Neural progenitor cell (in vitro differentiated cells): ENCODE results near the gene RPL12. TPM values are rescaled to one million over a fixed set of nuclear protein-coding genes. Genes with fewer than 3 reads are reported as not detected.

ENCODE experiments used
- DNase-seq: peaks from one replicate; pipeline ENCODE4 v3.0.0-alpha.2; 2016; ENCODE audit warnings: low spot score
- H2AFZ ChIP-seq: fragments of 200-600 bp; sonication (generic); replicated peaks from 2 replicates; pipeline ENCODE4 v1.6.1; 2016; ENCODE audit warnings: antibody characterized with exemption
- H3F3A ChIP-seq: fragments of 200-600 bp; sonication (generic); 2 replicates; pipeline ENCODE4 v1.6.1; 2016; ENCODE audit warnings: antibody characterized with exemption, low read depth
- H3K27ac ChIP-seq: fragments of 200-600 bp; sonication (generic); 2 replicates; pipeline ENCODE4 v1.5.1; 2016; ENCODE audit warnings: mild to moderate bottlenecking
- H3K27me3 ChIP-seq: fragments of 200-600 bp; sonication (generic); 2 replicates; pipeline ENCODE4 v1.6.1; 2016; ENCODE audit warnings: mild to moderate bottlenecking, moderate library complexity
- H3K36me3 ChIP-seq: fragments of 200-600 bp; sonication (generic); 2 replicates; pipeline ENCODE4 v1.5.1; 2016
- H3K4me1 ChIP-seq: fragments of 200-600 bp; sonication (generic); 2 replicates; pipeline ENCODE4 v1.6.1; 2016; ENCODE audit warnings: mixed run types
- H3K4me2 ChIP-seq: fragments of 200-600 bp; sonication (generic); 2 replicates; pipeline ENCODE4 v1.6.1; 2016
- H3K4me3 ChIP-seq: fragments of 200-600 bp; sonication (generic); 2 replicates; pipeline ENCODE4 v1.5.1; 2016
- H3K79me2 ChIP-seq: fragments of 200-600 bp; sonication (generic); 2 replicates; pipeline ENCODE4 v1.6.1; 2016; ENCODE audit warnings: low read depth
- H3K9ac ChIP-seq: fragments of 200-600 bp; sonication (generic); 2 replicates; pipeline ENCODE4 v1.6.1; 2016
- H3K9me3 ChIP-seq: fragments of 200-600 bp; sonication (generic); 2 replicates; pipeline ENCODE4 v1.5.1; 2016; ENCODE audit warnings: low read depth
- H4K20me1 ChIP-seq: fragments of 200-600 bp; sonication (generic); 2 replicates; pipeline ENCODE4 v1.6.1; 2016; ENCODE audit warnings: low read depth
- H3K27ac Mint-ChIP-seq: 3 replicates; pipeline ENCODE4 v1.8.0; 2021; ENCODE audit warnings: mixed read lengths
- H3K27me3 Mint-ChIP-seq: 2 replicates; pipeline ENCODE4 v1.8.0; 2022; ENCODE audit warnings: low read depth, mild to moderate bottlenecking, inconsistent platforms, moderate library complexity, mixed read lengths; ENCODE audit not compliant: insufficient read depth
- H3K36me3 Mint-ChIP-seq: 3 replicates; pipeline ENCODE4 v1.8.0; 2021; ENCODE audit warnings: mixed read lengths
- H3K4me1 Mint-ChIP-seq: 3 replicates; pipeline ENCODE4 v1.8.0; 2021; ENCODE audit warnings: mixed read lengths
- H3K4me3 Mint-ChIP-seq: 3 replicates; pipeline ENCODE4 v1.8.0; 2021; ENCODE audit warnings: mild to moderate bottlenecking, moderate library complexity, mixed read lengths
- H3K9me3 Mint-ChIP-seq: 3 replicates; pipeline ENCODE4 v1.8.0; 2020; ENCODE audit warnings: mixed read lengths
- EZH2 ChIP-seq: fragments of 200-600 bp; sonication (generic); IDR thresholded peaks from 2 replicates; pipeline ENCODE4 v1.6.1; 2017; ENCODE audit warnings: antibody characterized with exemption, mild to moderate bottlenecking, moderate library complexity
- EZH2phosphoT487 ChIP-seq: fragments of 200-600 bp; sonication (generic); IDR thresholded peaks from 2 replicates; pipeline ENCODE4 v1.6.1; 2017; ENCODE audit warnings: antibody characterized with exemption
- total RNA-seq: library from RNA; depleted of rRNA; stranded (reverse); fragments of >200 nt; gene quantifications from 2 replicates; pipeline ENCODE4 v1.2.3, GENCODE V29; 2015; ENCODE audit warnings: low replicate concordance
- TF ChIP-seq, protein P1 (sequence below): fragments of 200-600 bp; sonication (generic); IDR thresholded peaks from 2 replicates; pipeline ENCODE4 v1.5.1; 2017; ENCODE audit warnings: antibody characterized with exemption, mild to moderate bottlenecking

The RPL12 gene
- total RNA-seq, 1 donor from 2014 or later: 2,064 TPM

DNA sequence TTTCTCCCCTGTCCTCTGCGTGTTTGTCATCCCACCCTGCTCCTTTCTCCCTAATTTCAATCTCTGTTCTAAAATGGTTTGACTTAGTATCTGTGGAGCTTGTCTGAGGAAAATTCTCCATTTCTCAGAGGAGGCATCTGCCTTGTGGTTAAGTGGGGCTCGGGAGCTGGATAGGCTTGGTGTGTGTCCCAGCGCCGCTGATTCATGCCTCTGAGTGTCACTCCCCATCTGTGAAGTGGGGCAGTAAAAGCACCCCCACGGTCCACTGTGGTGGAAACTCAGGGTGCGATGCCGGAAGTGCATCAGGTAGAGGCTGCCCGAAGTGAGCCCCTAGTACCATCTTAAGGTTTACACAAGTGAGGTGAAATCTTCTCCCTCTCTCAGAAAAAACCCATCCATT is 37.7 kb upstream of the RPL12 start:
- Histone ChIP-seq H3K4me1 (peaks cover 13% of the 10 kb centered on the region), H3K9me3 (no peaks in the 10 kb centered on the region), H3K27me3 (no peaks in the 10 kb centered on the region), H3K4me2 (no peak overlapping the region), H2AFZ (no peak overlapping the region), H3K4me3 (no peak overlapping the region), H3K27ac (no peak overlapping the region), H3K9ac (no peak overlapping the region), H4K20me1 (peaks cover 4% of the 10 kb centered on the region), H3K79me2 (no peaks in the 10 kb centered on the region), H3K36me3 (no peaks in the 10 kb centered on the region), H3F3A (no peaks in the 10 kb centered on the region)
- Mint-ChIP-seq H3K27me3 (peaks cover 6% of the 10 kb centered on the region), H3K36me3 (peaks cover 10% of the 10 kb centered on the region), H3K4me3 (no peak overlapping the region), H3K9me3 (no peaks in the 10 kb centered on the region), H3K27ac (no peak overlapping the region), H3K4me1 (peaks cover 36% of the 10 kb centered on the region)
- TF ChIP-seq, protein P1, sequence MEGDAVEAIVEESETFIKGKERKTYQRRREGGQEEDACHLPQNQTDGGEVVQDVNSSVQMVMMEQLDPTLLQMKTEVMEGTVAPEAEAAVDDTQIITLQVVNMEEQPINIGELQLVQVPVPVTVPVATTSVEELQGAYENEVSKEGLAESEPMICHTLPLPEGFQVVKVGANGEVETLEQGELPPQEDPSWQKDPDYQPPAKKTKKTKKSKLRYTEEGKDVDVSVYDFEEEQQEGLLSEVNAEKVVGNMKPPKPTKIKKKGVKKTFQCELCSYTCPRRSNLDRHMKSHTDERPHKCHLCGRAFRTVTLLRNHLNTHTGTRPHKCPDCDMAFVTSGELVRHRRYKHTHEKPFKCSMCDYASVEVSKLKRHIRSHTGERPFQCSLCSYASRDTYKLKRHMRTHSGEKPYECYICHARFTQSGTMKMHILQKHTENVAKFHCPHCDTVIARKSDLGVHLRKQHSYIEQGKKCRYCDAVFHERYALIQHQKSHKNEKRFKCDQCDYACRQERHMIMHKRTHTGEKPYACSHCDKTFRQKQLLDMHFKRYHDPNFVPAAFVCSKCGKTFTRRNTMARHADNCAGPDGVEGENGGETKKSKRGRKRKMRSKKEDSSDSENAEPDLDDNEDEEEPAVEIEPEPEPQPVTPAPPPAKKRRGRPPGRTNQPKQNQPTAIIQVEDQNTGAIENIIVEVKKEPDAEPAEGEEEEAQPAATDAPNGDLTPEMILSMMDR: no peak
- TF ChIP-seq EZH2phosphoT487 (no peak), EZH2 (no peak)
- DNase-seq: no peak

- H3K27ac Mint-ChIP-seq: no peak overlapping the region
Measured at GRCh38 chr9:127485995-127486394, 34.8 kb upstream of the RPL12 start.

GRCh38 chr9:127482662-127483061 is 31.5 kb upstream of the RPL12 start:
- H2AFZ ChIP-seq: no peak overlapping the region
- H3K4me3 Mint-ChIP-seq: no peak overlapping the region
- no peaks in the 10 kb centered on the region for H3K36me3 ChIP-seq
- no peak overlapping the region for H3K4me2 ChIP-seq
- H3K27ac Mint-ChIP-seq: no peak overlapping the region
- no peaks in the 10 kb centered on the region for H3K9me3 Mint-ChIP-seq
- H3K4me3 ChIP-seq: no peak overlapping the region
- H3F3A ChIP-seq: no peaks in the 10 kb centered on the region
- peaks cover 12% of the 10 kb centered on the region for H3K36me3 Mint-ChIP-seq
- peaks cover 3% of the 10 kb centered on the region for H3K4me1 Mint-ChIP-seq
- H3K27ac ChIP-seq: no peak overlapping the region
- no peaks in the 10 kb centered on the region for H3K27me3 ChIP-seq
- no peak for DNase-seq
- no peaks in the 10 kb centered on the region for H3K79me2 ChIP-seq
- TF ChIP-seq, protein P1: no peak
- no peak for TF ChIP-seq EZH2phosphoT487
- no peak for TF ChIP-seq EZH2
- no peaks in the 10 kb centered on the region for H4K20me1 ChIP-seq
- H3K4me1 ChIP-seq: no peaks in the 10 kb centered on the region
- peaks cover 3% of the 10 kb centered on the region for H3K27me3 Mint-ChIP-seq
- no peaks in the 10 kb centered on the region for H3K9me3 ChIP-seq
- H3K9ac ChIP-seq: no peak overlapping the region

More at GRCh38 chr9:127485995-127486394, 34.8 kb upstream of the RPL12 start:
- Histone ChIP-seq H3K27me3 (no peaks in the 10 kb centered on the region), H3K4me1 (no peaks in the 10 kb centered on the region), H2AFZ (no peak overlapping the region), H3K9ac (no peak overlapping the region), H3K79me2 (no peaks in the 10 kb centered on the region), H3K9me3 (no peaks in the 10 kb centered on the region), H3K4me2 (no peak overlapping the region), H4K20me1 (peaks cover 4% of the 10 kb centered on the region), H3K4me3 (no peak overlapping the region), H3F3A (no peaks in the 10 kb centered on the region), H3K36me3 (no peaks in the 10 kb centered on the region), H3K27ac (no peak overlapping the region)
- DNase-seq: no peak
- Mint-ChIP-seq H3K27me3 (peaks cover 4% of the 10 kb centered on the region), H3K9me3 (no peaks in the 10 kb centered on the region), H3K4me3 (no peak overlapping the region), H3K4me1 (peaks cover 15% of the 10 kb centered on the region), H3K36me3 (peaks cover 11% of the 10 kb centered on the region)
- TF ChIP-seq, protein P1: no peak
- TF ChIP-seq EZH2 (no peak), EZH2phosphoT487 (no peak)
